Pancreas (tissue), 10 donors: ENCODE results near the gene SNRNP25. TPM values are rescaled to one million over a fixed set of nuclear protein-coding genes. Genes with fewer than 3 reads are reported as not detected.

Experiments used
- ATAC-seq, 4 donors: fragments of 200-7000 bp; cut with Tn5 transposase; one replicate each; pipeline versions ENCODE4 v1.8.0 to v1.9.1; 2020; ENCODE audit warnings: mild to moderate bottlenecking in 4 of 4, moderate library complexity in 4 of 4
- DNase-seq, 6 donors: peaks; one replicate each; pipeline ENCODE4 v3.0.0-alpha.2; 2020
- FAIRE-seq: peaks from 2 replicates; lab custom pipeline; 2012; peaks lifted over from hg19 to GRCh38; lab: Jason Lieb, UNC
- H3K27ac ChIP-seq, 4 donors: fragments of 200-600 bp; sonication (generic); 1 replicate in 3 of 4; 2 replicates in 1 of 4; pipeline versions ENCODE4 v1.5.0 to v1.8.0; 2020
- H3K27me3 ChIP-seq, 4 donors: fragments of 200-600 bp; one replicate each; pipeline ENCODE4 v1.8.0; 2021
- H3K36me3 ChIP-seq, 3 donors: fragments of 200-600 bp; sonication (generic) in 1 of 3; one replicate each; pipeline versions ENCODE4 v1.5.0 to v1.8.0; 2020 to 2021
- H3K4me1 ChIP-seq, 3 donors: fragments of 200-600 bp; one replicate each; pipeline ENCODE4 v1.8.0; 2021
- H3K4me3 ChIP-seq, 4 donors: fragments of 200-600 bp; sonication (generic) in 2 of 4; one replicate each; pipeline versions ENCODE4 v1.5.0 to v1.8.0; 2020 to 2021
- H3K9me3 ChIP-seq, 4 donors: fragments of 200-600 bp; one replicate each; pipeline ENCODE4 v1.8.0; 2021
- WGBS, 2 donors: extraction: QIAGEN DNeasy Blood & Tissue Kit; methylation state at CpG; one replicate each; pipeline ENCODE4 v1.1.7; 2013; 5-methylcytosine and 5-hydroxymethylcytosine counted together
- intact Hi-C, 3 donors: fragments of 100-400 bp; cut with DNase I; formaldehyde crosslinking; loops; one replicate each; pipeline versions ENCODE4 v1.11.1 to v1.14.2; 2022
- polyA plus RNA-seq, 2 donors: library from polyadenylated mRNA; stranded (reverse); fragments of 200-250 nt; gene quantifications; one replicate each; pipeline ENCODE4 v1.2.3, GENCODE V29; 2013
- total RNA-seq, 6 donors: library from RNA; stranded (reverse); fragmentation: NEBNext Ultra II Directional in 4 of 6; extraction: Animal tissue kit (Norgen Biotek cat#: 25700) in 4 of 6; gene quantifications; one replicate each; pipeline versions ENCODE4 v1.2.1 to v1.2.4, GENCODE V29; 2021 to 2023
- TF ChIP-seq, protein P1 (sequence below), 4 donors: fragments of 200-600 bp; sonication (generic) in 3 of 4; IDR thresholded peaks; one replicate each; pipeline versions ENCODE4 v1.5.0 to v1.8.0; 2021; ENCODE audit warnings: antibody characterized with exemption in 4 of 4
- donor health status: healthy with polysubstance abuse.
- donor health status: DM: no; HTN: no; CAD: no; lungs with moderate emphysema.
- donor health status: DM: no; HTN: no; CAD: no.
- donor health status: control.
- donor health status: control.
- donor health status: Bipolar disorder and iron deficiency.
- donor health status: DM: yes; HTN: yes; CAD: no.
- donor health status: DM: no; HTN: no; CAD: no.
- donor health status: DM: no; HTN: no; CAD: no.
- donor health status: DM: yes; HTN: yes; CAD: no.

SNRNP25 gene
- total and polyA plus RNA-seq, 8 donors = 6.8 to 17.3 (median 8.6) TPM

GRCh38 chr16:84718-85406 is 31.2 kb downstream of the SNRNP25 start:
- intact Hi-C loops = no loop called here
- Histone ChIP-seq H3K27ac (peak overlapping the region in 1 of 4 donors; percentile 26), H3K4me3 (no peak overlapping the region), H3K27me3 (no peaks in the 10 kb centered on the region), H3K36me3 (peaks cover 0 to 12% (median 3%) of the 10 kb centered on the region in 3 donors), H3K4me1 (no peaks in the 10 kb centered on the region), H3K9me3 (no peaks in the 10 kb centered on the region)
- ATAC-seq (peak in 3 of 4 donors; percentile 56 to 76 (median 70)), DNase-seq (peak in 1 of 6 donors; percentile 56), FAIRE-seq (no peak)
- TF ChIP-seq, protein P1, sequence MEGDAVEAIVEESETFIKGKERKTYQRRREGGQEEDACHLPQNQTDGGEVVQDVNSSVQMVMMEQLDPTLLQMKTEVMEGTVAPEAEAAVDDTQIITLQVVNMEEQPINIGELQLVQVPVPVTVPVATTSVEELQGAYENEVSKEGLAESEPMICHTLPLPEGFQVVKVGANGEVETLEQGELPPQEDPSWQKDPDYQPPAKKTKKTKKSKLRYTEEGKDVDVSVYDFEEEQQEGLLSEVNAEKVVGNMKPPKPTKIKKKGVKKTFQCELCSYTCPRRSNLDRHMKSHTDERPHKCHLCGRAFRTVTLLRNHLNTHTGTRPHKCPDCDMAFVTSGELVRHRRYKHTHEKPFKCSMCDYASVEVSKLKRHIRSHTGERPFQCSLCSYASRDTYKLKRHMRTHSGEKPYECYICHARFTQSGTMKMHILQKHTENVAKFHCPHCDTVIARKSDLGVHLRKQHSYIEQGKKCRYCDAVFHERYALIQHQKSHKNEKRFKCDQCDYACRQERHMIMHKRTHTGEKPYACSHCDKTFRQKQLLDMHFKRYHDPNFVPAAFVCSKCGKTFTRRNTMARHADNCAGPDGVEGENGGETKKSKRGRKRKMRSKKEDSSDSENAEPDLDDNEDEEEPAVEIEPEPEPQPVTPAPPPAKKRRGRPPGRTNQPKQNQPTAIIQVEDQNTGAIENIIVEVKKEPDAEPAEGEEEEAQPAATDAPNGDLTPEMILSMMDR (IDR thresholded peaks at IDR 0.05) = no peak
- WGBS, 2 donors = 72 to 84% methylated on average over 7 of the region's 7 CpGs

DNA sequence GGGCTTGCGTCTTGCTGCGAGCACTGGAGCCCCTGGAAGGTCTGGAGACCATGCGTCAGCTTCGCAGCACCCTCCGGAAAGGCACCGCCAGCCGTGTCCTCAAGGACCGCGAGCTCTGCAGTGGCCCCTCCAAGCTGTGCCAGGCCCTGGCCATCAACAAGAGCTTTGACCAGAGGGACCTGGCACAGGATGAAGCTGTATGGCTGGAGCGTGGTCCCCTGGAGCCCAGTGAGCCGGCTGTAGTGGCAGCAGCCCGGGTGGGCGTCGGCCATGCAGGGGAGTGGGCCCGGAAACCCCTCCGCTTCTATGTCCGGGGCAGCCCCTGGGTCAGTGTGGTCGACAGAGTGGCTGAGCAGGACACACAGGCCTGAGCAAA is 31.8 kb downstream of the SNRNP25 start:
- no peak for FAIRE-seq
- TF ChIP-seq, protein P1 (IDR thresholded peaks at IDR 0.05) = no peak
- 84 to 89% methylated on average over 18 of the region's 18 CpGs for WGBS, 2 donors
- no peaks in the 10 kb centered on the region for H3K27me3 ChIP-seq
- H3K4me1 ChIP-seq = no peaks in the 10 kb centered on the region
- no peaks in the 10 kb centered on the region for H3K9me3 ChIP-seq
- ATAC-seq = no peak
- peaks cover 0 to 12% (median 3%) of the 10 kb centered on the region in 3 donors for H3K36me3 ChIP-seq
- no peak overlapping the region for H3K4me3 ChIP-seq
- DNase-seq = peak in 1 of 6 donors; percentile 59
- H3K27ac ChIP-seq = peak overlapping the region in 1 of 4 donors; percentile 8
- intact Hi-C loops = no loop called here

DNA sequence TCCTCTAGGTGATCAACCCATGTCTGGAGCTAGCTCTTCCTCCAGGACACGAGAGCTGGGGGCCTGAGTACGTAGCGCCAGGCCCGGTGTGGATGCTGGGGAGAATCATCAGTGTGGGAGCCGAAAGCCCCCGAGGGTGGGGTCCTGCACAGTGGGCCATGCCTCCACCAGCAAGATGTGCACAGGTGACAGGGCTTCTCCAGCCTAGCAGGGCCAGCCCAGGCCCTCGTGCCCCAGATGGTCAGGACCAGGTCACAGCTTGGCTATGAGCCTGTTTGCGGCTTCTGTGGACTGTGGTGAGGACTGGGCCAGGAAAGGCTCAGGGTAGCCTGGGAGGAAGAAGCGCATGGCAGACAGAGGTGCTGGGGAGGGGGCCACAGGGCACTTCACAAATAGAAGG is 32.2 kb downstream of the SNRNP25 start:
- no peaks in the 10 kb centered on the region for H3K9me3 ChIP-seq
- peak in 1 of 6 donors; percentile 63 for DNase-seq
- H3K27ac ChIP-seq = no peak overlapping the region
- no peak overlapping the region for H3K4me3 ChIP-seq
- no peak for FAIRE-seq
- no peaks in the 10 kb centered on the region for H3K4me1 ChIP-seq
- ATAC-seq = peak in 1 of 4 donors; percentile 8
- H3K36me3 ChIP-seq = peaks cover 0 to 12% (median 3%) of the 10 kb centered on the region in 3 donors
- intact Hi-C loops = no loop called here
- TF ChIP-seq, protein P1 (IDR thresholded peaks at IDR 0.05) = no peak
- WGBS, 2 donors = 77 to 80% methylated on average over 9 of the region's 9 CpGs
- no peaks in the 10 kb centered on the region for H3K27me3 ChIP-seq

DNA sequence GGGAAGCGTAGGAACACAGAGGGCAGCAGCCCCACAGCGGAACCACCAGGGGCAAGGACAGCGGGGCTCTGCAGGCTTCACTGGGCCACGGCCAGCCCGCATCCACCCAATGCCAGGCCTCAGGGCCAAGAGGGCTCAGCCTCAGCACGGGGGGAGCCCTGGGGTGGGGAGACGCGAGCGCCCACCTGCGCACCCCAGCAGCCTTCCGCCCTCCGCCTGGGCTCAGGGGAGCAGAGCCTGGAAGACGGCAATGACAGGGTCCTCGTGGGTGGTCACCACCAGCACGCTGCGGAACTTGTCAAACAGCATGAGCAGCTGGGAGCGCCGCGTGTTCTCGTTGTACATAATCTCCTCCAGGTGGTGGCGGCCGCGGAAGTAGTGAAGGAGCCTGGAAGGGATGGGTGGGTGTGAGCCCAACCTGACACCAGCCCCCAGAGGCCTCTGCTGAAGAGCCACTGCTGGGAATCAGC is 32.9 kb downstream of the SNRNP25 start:
- ATAC-seq = no peak
- peak in 1 of 6 donors; percentile 70 for DNase-seq
- TF ChIP-seq, protein P1 (IDR thresholded peaks at IDR 0.05) = no peak
- Histone ChIP-seq H3K4me1 (no peaks in the 10 kb centered on the region), H3K27me3 (no peaks in the 10 kb centered on the region), H3K4me3 (no peak overlapping the region), H3K27ac (no peak overlapping the region), H3K9me3 (no peaks in the 10 kb centered on the region), H3K36me3 (peaks cover 0 to 12% (median 3%) of the 10 kb centered on the region in 3 donors)
- WGBS, 2 donors = 88 to 90% methylated on average over 23 of the region's 23 CpGs
- no peak for FAIRE-seq
- intact Hi-C loops = no loop called here

- intact Hi-C loops = no loop called here
- no peak overlapping the region for H3K27ac ChIP-seq
- DNase-seq (peak in 1 of 6 donors; percentile 62), ATAC-seq (no peak), FAIRE-seq (no peak)
- TF ChIP-seq, protein P1 (IDR thresholded peaks at IDR 0.05) = no peak
- peaks cover 0 to 12% (median 3%) of the 10 kb centered on the region in 3 donors for H3K36me3 ChIP-seq
- H3K4me1 ChIP-seq = no peaks in the 10 kb centered on the region
- H3K4me3 ChIP-seq = no peak overlapping the region
- H3K27me3 ChIP-seq = no peaks in the 10 kb centered on the region
- WGBS, 2 donors = 96% methylated on average over 14 of the region's 14 CpGs
- no peaks in the 10 kb centered on the region for H3K9me3 ChIP-seq
These were observed 35.0 kb downstream of the SNRNP25 start for GRCh38 chr16:88613-89012.
